ENCODE measurements around the gene BCL2A1. TPM values are rescaled to one million over a fixed set of nuclear protein-coding genes. Genes with fewer than 3 reads are reported as not detected.
"Not testable (repeated sequence)": the region's sequence is repeated elsewhere in the genome, so short reads cannot be mapped to it uniquely, and the experiment has no call there.

The BCL2A1 gene
- polyA plus RNA-seq, 1 donor (not counting 4 experiments of a cell fraction or from before 2014, with no cell fraction given): 0.10 TPM

GRCh38 chr15:80011596-80011995 is 40.6 kb upstream of the BCL2A1 start:
- Histone ChIP-seq H3K36me3 (ENCODE audit: control insufficient read depth in 2 of 2, extremely low read depth in 1 of 2, insufficient read depth in 2 of 2, low read length in 2 of 2) (no peaks in the 10 kb centered on the region), H3K4me2 (ENCODE audit: control insufficient read depth, extremely low read depth, insufficient read depth, low read depth, low read length) (no peak overlapping the region), H3K27ac (ENCODE audit: control insufficient read depth, insufficient read depth, low read length) (no peak overlapping the region), H3K4me3 (ENCODE audit: control insufficient read depth in 2 of 3, extremely low read depth in 1 of 3, insufficient read depth in 2 of 3, low read depth in 1 of 3, low read length in 3 of 3) (no peak overlapping the region), H3K27me3 (ENCODE audit: control insufficient read depth, extremely low read depth, insufficient read depth, low read length) (no peaks in the 10 kb centered on the region), H3K9ac (ENCODE audit: control insufficient read depth, extremely low read depth, insufficient read depth, low read length) (no peak overlapping the region), H3K9me1 (ENCODE audit: control insufficient read depth, extremely low read depth, insufficient read depth, low read length) (no peaks in the 10 kb centered on the region), H3K79me2 (ENCODE audit: control insufficient read depth, insufficient read depth, low read length) (no peaks in the 10 kb centered on the region), H2AFZ (ENCODE audit: control insufficient read depth, low read length) (no peak overlapping the region), H3K4me1 (ENCODE audit: control insufficient read depth, extremely low read depth, insufficient read depth, low read length) (peaks cover 11% of the 10 kb centered on the region), H3K9me3 (ENCODE audit: control insufficient read depth, low read depth, low read length) (no peaks in the 10 kb centered on the region), H4K20me1 (ENCODE audit: control insufficient read depth, extremely low read depth, insufficient read depth, low read length) (no peaks in the 10 kb centered on the region)
- DNase-seq (ENCODE audit: low read depth, low spot score): no peak
- no peak for FAIRE-seq
- TF ChIP-seq EZH2 (IDR thresholded peaks at IDR 0.05; ENCODE audit: low read length) (no peak), CTCF (optimal IDR thresholded peaks at IDR 0.05 in 1 of 3, IDR thresholded peaks at IDR 0.05 in 1 of 3, conservative IDR thresholded peaks at IDR 0.05 in 1 of 3; ENCODE audit: extremely low read depth in 1 of 3, insufficient read depth in 2 of 3, low read length in 3 of 3) (no peak)
- dilution Hi-C loops (cut with MboI; ENCODE audit: extremely low pct_ligation_motif_present, low sequenced_read_pairs): no loop called here

- DNase-seq (ENCODE audit: low read depth, low spot score); H3K4me3 ChIP-seq (ENCODE audit: control insufficient read depth in 2 of 3, extremely low read depth in 1 of 3, insufficient read depth in 2 of 3, low read depth in 1 of 3, low read length in 3 of 3); H3K36me3 ChIP-seq (ENCODE audit: control insufficient read depth in 2 of 2, extremely low read depth in 1 of 2, insufficient read depth in 2 of 2, low read length in 2 of 2); H3K27me3 ChIP-seq (ENCODE audit: control insufficient read depth, extremely low read depth, insufficient read depth, low read length); H4K20me1 ChIP-seq (ENCODE audit: control insufficient read depth, extremely low read depth, insufficient read depth, low read length); FAIRE-seq; H3K9me1 ChIP-seq (ENCODE audit: control insufficient read depth, extremely low read depth, insufficient read depth, low read length); H3K4me2 ChIP-seq (ENCODE audit: control insufficient read depth, extremely low read depth, insufficient read depth, low read depth, low read length); dilution Hi-C loops (cut with MboI; ENCODE audit: extremely low pct_ligation_motif_present, low sequenced_read_pairs); H2AFZ ChIP-seq (ENCODE audit: control insufficient read depth, low read length); H3K27ac ChIP-seq (ENCODE audit: control insufficient read depth, insufficient read depth, low read length); H3K9ac ChIP-seq (ENCODE audit: control insufficient read depth, extremely low read depth, insufficient read depth, low read length); H3K9me3 ChIP-seq (ENCODE audit: control insufficient read depth, low read depth, low read length); H3K79me2 ChIP-seq (ENCODE audit: control insufficient read depth, insufficient read depth, low read length): not testable (repeated sequence)
- peaks cover 11% of the 10 kb centered on the region for H3K4me1 ChIP-seq (ENCODE audit: control insufficient read depth, extremely low read depth, insufficient read depth, low read length)
Measured at GRCh38 chr15:80011041-80011523, 40.1 kb upstream of the BCL2A1 start.

DNA sequence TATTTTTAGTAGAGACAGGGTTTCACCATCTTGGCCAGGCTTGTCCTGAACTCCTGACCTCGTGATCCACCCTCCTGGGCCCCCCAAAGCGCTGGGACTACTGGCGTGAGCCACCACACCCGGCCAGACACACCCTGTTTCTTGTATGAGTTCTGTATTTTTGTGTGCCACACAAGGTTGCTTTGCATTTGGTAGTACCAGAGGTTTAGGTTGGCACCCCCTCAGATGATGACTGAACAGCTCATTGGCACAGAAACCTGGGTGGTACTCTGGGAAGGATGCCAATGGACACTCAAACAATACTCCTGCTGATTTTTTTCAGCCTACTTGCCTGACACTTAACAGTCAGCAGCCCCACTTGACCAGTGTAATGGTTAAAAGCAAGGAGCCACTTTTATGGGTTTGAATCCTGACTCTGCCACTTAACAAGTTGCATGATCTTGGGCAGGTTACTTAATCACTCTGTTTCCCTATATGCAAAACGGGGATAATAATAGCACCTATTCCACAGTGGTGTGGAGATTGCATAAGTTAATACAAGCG is 39.2 kb upstream of the BCL2A1 start:
- no peaks in the 10 kb centered on the region for H3K9me3 ChIP-seq (ENCODE audit: control insufficient read depth, low read depth, low read length)
- FAIRE-seq (no peak), DNase-seq (ENCODE audit: low read depth, low spot score) (no peak)
- no peaks in the 10 kb centered on the region for H3K9me1 ChIP-seq (ENCODE audit: control insufficient read depth, extremely low read depth, insufficient read depth, low read length)
- no peaks in the 10 kb centered on the region for H3K79me2 ChIP-seq (ENCODE audit: control insufficient read depth, insufficient read depth, low read length)
- no peak overlapping the region for H3K9ac ChIP-seq (ENCODE audit: control insufficient read depth, extremely low read depth, insufficient read depth, low read length)
- H3K4me2 ChIP-seq (ENCODE audit: control insufficient read depth, extremely low read depth, insufficient read depth, low read depth, low read length): no peak overlapping the region
- H3K27ac ChIP-seq (ENCODE audit: control insufficient read depth, insufficient read depth, low read length): no peak overlapping the region
- no peak overlapping the region for H3K4me3 ChIP-seq (ENCODE audit: control insufficient read depth in 2 of 3, extremely low read depth in 1 of 3, insufficient read depth in 2 of 3, low read depth in 1 of 3, low read length in 3 of 3)
- H4K20me1 ChIP-seq (ENCODE audit: control insufficient read depth, extremely low read depth, insufficient read depth, low read length): no peaks in the 10 kb centered on the region
- no peaks in the 10 kb centered on the region for H3K36me3 ChIP-seq (ENCODE audit: control insufficient read depth in 2 of 2, extremely low read depth in 1 of 2, insufficient read depth in 2 of 2, low read length in 2 of 2)
- dilution Hi-C loops (cut with MboI; ENCODE audit: extremely low pct_ligation_motif_present, low sequenced_read_pairs): no loop called here
- H3K4me1 ChIP-seq (ENCODE audit: control insufficient read depth, extremely low read depth, insufficient read depth, low read length): peaks cover 11% of the 10 kb centered on the region
- TF ChIP-seq EZH2 (IDR thresholded peaks at IDR 0.05; ENCODE audit: low read length): no peak
- TF ChIP-seq CTCF (optimal IDR thresholded peaks at IDR 0.05 in 1 of 3, IDR thresholded peaks at IDR 0.05 in 1 of 3, conservative IDR thresholded peaks at IDR 0.05 in 1 of 3; ENCODE audit: extremely low read depth in 1 of 3, insufficient read depth in 2 of 3, low read length in 3 of 3): no peak
- H2AFZ ChIP-seq (ENCODE audit: control insufficient read depth, low read length): no peak overlapping the region
- no peaks in the 10 kb centered on the region for H3K27me3 ChIP-seq (ENCODE audit: control insufficient read depth, extremely low read depth, insufficient read depth, low read length)
